Measurements from ENCODE around the gene SIPA1L3.

DNA sequence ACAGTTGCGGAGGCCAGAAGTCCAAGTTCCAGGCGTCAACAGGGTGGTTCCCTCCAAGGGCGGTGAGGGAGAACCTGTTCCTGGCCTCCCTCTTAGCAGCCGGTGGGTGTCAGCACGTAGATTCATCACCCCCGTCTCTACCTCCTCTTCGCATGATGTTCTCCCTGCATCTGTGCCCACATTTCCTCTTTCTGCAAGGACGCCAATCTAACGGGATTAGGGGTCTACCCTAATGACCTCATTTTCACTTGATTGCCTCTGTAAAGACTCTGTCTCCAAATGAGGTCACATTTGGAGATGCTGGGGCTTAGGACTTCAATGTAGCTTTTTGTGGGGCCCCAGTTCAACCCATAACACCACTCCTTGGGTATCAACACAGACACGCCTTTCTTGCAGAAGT lies 278.6 kb downstream of the SIPA1L3 start:
- TF ChIP-seq, protein P1, sequence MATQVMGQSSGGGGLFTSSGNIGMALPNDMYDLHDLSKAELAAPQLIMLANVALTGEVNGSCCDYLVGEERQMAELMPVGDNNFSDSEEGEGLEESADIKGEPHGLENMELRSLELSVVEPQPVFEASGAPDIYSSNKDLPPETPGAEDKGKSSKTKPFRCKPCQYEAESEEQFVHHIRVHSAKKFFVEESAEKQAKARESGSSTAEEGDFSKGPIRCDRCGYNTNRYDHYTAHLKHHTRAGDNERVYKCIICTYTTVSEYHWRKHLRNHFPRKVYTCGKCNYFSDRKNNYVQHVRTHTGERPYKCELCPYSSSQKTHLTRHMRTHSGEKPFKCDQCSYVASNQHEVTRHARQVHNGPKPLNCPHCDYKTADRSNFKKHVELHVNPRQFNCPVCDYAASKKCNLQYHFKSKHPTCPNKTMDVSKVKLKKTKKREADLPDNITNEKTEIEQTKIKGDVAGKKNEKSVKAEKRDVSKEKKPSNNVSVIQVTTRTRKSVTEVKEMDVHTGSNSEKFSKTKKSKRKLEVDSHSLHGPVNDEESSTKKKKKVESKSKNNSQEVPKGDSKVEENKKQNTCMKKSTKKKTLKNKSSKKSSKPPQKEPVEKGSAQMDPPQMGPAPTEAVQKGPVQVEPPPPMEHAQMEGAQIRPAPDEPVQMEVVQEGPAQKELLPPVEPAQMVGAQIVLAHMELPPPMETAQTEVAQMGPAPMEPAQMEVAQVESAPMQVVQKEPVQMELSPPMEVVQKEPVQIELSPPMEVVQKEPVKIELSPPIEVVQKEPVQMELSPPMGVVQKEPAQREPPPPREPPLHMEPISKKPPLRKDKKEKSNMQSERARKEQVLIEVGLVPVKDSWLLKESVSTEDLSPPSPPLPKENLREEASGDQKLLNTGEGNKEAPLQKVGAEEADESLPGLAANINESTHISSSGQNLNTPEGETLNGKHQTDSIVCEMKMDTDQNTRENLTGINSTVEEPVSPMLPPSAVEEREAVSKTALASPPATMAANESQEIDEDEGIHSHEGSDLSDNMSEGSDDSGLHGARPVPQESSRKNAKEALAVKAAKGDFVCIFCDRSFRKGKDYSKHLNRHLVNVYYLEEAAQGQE (tag by site-specific recombination; IDR thresholded peaks at IDR 0.05), result no peak
- TF ChIP-seq CTCF (tag by site-specific recombination; IDR thresholded peaks at IDR 0.05) (no peak), BCL11B (tag by site-specific recombination; IDR thresholded peaks at IDR 0.05; ENCODE audit: low read depth) (no peak), ZNF280D (tag by site-specific recombination; IDR thresholded peaks at IDR 0.05) (no peak), ZNF121 (tag by site-specific recombination; IDR thresholded peaks at IDR 0.05) (no peak), ZBTB21 (tag by site-specific recombination; IDR thresholded peaks at IDR 0.05) (no peak), ZSCAN30 (tag by site-specific recombination; IDR thresholded peaks at IDR 0.05) (no peak), ZNF132 (tag by site-specific recombination; IDR thresholded peaks at IDR 0.05; ENCODE audit: borderline replicate concordance) (no peak), ZNF391 (tag by site-specific recombination; IDR thresholded peaks at IDR 0.05; ENCODE audit: borderline replicate concordance, low read depth) (no peak), BCL11A (tag by site-specific recombination; IDR thresholded peaks at IDR 0.05; ENCODE audit: low read depth) (no peak)
- TF ChIP-seq, protein P2, sequence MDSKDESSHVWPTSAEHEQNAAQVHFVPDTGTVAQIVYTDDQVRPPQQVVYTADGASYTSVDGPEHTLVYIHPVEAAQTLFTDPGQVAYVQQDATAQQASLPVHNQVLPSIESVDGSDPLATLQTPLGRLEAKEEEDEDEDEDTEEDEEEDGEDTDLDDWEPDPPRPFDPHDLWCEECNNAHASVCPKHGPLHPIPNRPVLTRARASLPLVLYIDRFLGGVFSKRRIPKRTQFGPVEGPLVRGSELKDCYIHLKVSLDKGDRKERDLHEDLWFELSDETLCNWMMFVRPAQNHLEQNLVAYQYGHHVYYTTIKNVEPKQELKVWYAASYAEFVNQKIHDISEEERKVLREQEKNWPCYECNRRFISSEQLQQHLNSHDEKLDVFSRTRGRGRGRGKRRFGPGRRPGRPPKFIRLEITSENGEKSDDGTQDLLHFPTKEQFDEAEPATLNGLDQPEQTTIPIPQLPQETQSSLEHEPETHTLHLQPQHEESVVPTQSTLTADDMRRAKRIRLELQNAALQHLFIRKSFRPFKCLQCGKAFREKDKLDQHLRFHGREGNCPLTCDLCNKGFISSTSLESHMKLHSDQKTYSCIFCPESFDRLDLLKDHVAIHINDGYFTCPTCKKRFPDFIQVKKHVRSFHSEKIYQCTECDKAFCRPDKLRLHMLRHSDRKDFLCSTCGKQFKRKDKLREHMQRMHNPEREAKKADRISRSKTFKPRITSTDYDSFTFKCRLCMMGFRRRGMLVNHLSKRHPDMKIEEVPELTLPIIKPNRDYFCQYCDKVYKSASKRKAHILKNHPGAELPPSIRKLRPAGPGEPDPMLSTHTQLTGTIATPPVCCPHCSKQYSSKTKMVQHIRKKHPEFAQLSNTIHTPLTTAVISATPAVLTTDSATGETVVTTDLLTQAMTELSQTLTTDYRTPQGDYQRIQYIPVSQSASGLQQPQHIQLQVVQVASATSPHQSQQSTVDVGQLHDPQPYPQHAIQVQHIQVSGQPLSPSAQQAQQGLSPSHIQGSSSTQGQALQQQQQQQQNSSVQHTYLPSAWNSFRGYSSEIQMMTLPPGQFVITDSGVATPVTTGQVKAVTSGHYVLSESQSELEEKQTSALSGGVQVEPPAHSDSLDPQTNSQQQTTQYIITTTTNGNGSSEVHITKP (tag by site-specific recombination; IDR thresholded peaks at IDR 0.05), result no peak
- TF ChIP-seq, protein P3, sequence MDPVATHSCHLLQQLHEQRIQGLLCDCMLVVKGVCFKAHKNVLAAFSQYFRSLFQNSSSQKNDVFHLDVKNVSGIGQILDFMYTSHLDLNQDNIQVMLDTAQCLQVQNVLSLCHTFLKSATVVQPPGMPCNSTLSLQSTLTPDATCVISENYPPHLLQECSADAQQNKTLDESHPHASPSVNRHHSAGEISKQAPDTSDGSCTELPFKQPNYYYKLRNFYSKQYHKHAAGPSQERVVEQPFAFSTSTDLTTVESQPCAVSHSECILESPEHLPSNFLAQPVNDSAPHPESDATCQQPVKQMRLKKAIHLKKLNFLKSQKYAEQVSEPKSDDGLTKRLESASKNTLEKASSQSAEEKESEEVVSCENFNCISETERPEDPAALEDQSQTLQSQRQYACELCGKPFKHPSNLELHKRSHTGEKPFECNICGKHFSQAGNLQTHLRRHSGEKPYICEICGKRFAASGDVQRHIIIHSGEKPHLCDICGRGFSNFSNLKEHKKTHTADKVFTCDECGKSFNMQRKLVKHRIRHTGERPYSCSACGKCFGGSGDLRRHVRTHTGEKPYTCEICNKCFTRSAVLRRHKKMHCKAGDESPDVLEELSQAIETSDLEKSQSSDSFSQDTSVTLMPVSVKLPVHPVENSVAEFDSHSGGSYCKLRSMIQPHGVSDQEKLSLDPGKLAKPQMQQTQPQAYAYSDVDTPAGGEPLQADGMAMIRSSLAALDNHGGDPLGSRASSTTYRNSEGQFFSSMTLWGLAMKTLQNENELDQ (tag by site-specific recombination; IDR thresholded peaks at IDR 0.05; ENCODE audit: low read depth), result no peak
